DMS53 treated with DMSO at 0.1 percent for 48 hours (cell line): ENCODE results near the gene CARHSP1.
"Not testable (repeated sequence)": the region's sequence is repeated elsewhere in the genome, so short reads cannot be mapped to it uniquely, and the experiment has no call there.

Source experiments
- DNase-seq: peaks from one replicate; lab custom pipeline; 2025; ENCODE audit not compliant: unreplicated experiment; lab: John Stamatoyannopoulos, UW

Gene CARHSP1

GRCh38 chr16:8855972-8856371 is 12.8 kb downstream of the CARHSP1 start:
- no peak for DNase-seq

DNA sequence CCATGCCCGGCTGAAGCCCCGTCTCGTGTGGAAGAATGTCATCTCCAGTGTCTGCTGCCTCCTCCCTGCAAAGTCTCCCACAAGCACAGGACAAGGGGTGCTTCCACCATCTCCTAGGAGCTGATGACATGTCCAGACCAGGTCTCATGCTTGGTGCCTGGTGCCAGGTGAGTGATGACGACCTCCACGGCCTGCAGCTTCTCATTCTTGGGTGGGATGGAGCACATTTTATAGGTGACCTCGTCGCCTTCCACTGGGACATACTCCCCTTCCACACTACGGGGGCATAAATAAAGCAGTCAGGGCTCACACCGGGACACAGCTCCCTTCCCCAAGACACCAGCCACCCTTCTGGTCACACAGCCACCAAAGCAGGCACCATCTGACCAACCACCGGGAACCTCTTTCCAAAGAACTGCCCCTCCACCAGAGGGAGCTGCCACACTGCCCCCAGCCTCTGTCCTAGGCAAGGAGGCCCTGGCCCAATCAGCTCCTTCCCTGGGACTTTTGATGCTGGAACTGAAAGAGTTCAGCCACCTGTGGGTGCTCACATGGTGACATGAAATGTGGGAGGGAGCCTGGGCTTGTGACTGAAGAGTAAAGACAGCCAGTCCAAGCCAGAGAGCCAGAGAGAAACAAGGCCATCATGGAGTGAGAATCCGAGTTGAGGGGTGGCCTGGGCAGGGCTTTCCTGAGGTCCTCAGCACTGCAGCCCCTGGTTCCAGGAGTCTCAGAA is 13.6 kb downstream of the CARHSP1 start:
- DNase-seq: no peak

DNA sequence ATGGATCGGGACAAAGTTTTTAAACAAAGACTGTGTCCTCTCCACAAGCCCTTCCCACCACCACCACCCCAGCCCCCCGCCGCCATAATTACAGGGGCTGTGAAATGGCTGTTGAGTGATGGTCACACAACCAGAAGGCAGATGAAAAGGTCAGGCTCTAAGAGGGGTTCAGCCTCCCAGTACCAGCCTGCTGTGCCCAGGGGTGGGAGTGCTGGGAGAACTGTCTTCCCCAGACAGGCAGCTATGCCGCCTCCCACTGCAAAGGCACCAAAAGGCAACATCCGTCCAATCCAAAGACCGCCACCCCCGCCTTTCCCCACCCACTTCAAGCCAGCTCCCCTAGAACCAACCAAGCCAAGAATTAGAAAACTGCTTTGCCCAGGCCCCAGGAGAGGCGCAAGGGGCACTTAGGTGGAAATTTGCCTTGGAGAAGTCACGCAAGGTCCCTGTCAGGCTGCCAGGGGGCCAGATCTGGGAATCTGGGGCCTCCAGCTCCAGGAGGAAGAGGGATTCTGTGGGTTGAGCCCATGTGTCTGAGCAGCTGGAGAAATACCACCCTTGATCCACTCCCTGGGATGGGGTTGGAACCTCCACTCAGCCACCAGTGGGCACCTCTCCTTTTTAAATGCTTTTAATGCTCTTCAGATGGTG is 14.4 kb downstream of the CARHSP1 start:
- DNase-seq: no peak

GRCh38 chr16:8853611-8854010 is 15.2 kb downstream of the CARHSP1 start:
- no peak for DNase-seq

DNA sequence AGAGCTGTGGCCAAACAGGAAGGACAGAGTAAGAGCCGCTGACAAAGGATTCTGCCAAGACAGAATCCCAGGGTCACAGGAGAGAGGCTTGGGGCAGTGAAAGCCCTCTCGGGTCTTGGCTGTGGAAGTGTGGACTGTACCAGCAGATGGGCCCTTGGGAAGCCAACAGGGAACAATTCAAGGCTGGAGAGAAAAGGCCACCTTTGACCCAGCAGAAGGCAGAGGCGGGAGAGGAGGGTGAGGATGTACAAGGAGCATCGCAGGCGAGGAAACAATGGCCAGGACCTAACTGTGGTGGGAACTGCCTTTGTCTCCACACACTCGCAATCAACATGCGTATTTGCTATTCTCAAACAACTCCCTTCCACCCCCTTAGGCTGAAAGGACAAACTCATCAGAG is 15.7 kb downstream of the CARHSP1 start:
- DNase-seq: no peak

DNA sequence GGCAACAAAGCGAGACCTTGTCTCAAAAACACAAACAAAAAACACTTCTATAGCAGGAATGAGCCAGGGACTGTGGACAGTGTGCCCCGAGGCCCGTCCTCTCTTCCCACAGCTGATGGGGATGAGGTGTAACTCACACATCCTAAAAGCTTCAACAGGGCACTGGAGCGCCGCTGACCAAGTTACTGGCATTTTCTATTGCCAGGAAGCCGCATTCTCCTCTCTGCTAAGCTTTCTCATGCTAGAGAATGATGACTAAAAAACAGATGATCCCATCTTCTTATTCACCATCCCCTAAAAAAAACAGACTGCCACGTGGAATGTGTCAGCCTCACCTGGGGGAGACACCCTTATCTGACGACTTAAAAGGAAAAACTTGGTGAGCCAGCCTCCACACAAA is 16.3 kb downstream of the CARHSP1 start:
- DNase-seq: no peak

- no peak for DNase-seq
Observed at GRCh38 chr16:8851761-8852403, 16.9 kb downstream of the CARHSP1 start.

DNA sequence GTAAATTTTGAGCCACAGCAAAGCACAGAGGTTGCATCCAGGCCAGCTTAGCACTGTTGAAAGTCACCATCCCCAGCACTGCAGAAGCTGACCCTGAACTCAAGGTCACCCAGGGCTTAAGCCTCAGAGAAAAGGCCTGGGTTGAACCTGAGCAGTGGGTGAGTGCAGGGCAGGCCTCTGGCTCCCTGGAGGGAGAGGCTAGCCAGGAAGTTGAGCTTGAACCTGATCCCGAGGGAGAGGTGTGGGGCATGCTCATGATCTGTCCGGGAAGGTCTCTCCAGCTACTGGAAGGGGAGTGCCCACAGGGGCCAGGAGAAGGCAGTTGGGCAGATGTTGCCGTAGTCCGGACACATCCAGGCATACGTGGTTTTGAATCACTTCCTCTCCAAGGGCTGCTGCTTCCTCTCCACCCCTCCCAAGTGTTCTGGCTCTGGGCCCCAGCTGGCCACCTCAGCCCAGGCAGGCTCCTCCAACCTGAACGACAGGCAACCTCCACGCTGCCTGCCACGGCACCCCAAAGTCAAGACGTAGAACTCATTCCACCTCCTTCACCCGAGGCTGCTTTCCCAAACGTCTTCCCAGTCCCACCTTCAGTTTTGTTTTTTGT is 18.4 kb downstream of the CARHSP1 start:
- DNase-seq: no peak

DNA sequence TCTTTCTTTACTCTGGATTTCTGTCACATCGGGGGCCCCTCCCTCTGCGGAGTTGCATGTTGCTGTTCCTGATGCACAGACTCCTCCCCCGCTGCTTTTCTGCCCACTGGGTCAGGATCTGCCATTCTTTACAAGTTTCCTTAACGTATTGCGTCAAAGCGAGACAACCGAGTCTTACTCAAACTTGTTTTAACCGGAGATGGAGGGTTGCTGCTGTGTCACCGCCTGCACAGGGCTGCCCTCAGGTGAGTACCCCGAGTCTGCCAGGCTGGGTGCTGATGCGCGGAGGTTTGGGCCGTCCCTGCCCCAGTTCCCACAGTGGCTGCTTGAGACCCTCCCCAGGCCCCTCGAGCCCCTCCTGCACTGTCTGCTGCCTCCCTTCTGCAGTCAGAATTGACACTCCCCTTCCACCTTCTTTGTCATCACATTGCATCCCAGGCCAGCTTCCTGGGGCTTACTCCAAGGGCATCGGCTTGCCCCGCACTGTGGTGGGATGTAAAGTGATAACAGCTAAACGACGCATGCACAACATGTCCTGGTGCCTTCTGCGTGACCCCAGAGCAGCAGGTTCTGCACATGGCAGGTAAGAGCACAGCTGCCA is 19.3 kb downstream of the CARHSP1 start:
- no peak for DNase-seq

DNA sequence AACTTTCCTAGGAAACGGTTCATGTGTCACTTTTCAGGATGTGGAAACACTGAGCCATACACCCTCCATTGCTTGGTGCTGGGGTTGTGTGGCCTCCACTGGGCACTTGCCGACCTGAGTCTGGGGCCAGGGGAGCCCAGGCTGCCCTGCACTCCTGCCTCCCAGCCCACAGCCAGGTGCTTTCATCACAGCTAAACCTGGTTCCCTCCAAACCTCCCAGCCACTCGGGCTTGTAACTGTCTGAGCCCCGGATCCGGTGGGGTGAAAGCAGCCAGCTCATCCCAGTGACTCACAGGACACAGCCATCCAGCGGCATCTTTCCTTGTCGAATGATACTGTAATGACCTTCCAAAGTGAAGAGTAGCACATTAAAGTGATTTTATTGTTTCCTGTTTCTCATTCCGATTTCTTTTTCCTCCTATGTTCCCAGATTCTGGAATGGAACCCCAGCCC is 19.8 kb downstream of the CARHSP1 start:
- no peak for DNase-seq

- no peak for DNase-seq
Observed at GRCh38 chr16:8848231-8848938, 20.4 kb downstream of the CARHSP1 start.

- DNase-seq: no peak
Observed at GRCh38 chr16:8847623-8848022, 21.2 kb downstream of the CARHSP1 start.

GRCh38 chr16:8847145-8847544 is 21.7 kb downstream of the CARHSP1 start:
- no peak for DNase-seq

GRCh38 chr16:8846401-8846932 is 22.3 kb downstream of the CARHSP1 start:
- no peak for DNase-seq

DNA sequence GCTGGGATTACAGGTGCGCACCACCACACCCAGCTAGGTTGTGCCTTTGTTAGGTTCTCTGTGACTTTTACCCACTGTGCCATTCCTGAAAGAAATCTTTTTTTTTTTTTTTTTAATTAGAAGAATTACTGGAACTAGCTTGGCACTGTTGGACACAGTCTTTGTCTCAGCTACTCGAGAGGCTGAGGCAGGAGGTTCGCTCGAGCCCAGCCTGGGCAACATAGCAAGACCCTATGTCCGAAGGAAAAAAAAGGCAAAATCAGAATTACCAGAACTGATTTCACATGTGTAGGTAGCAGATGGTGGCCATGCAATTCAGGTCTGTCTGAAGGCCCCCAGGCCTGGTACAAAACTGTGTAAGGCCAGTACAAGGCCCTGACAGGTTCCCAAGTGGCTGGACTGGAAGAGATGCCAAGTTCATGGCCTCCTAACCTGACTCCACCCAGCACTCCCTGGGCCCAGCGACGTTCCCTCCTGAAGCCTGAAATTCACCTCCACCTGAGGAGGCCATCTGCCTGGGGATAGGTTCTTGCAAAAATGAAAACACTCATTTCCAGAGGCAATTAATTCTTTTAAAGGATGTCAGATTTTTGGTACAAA is 23.0 kb downstream of the CARHSP1 start:
- no peak for DNase-seq

DNA sequence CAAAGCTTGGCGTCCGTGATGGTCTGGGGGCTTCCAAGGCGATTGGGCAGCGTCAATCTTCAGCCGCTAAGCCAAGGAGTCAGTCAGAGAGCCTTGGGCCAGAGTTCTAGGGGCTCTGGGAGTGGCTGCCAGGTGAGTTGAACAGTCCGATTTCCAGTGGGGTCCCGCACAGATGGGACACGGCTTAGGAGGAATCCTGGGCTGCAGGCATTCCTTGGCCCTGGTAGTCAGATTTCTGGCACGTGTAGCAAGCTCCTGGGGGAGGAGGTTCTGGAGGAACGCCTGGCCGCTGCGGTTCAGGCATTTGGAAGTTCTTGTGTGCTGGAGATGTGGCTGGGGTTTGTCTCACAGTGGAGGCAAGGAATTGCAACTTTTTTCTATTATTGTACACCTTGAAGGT is 25.5 kb downstream of the CARHSP1 start:
- DNase-seq: not testable (repeated sequence)

- DNase-seq: not testable (repeated sequence)
Observed at GRCh38 chr16:8842016-8842415, 26.8 kb downstream of the CARHSP1 start.

DNA sequence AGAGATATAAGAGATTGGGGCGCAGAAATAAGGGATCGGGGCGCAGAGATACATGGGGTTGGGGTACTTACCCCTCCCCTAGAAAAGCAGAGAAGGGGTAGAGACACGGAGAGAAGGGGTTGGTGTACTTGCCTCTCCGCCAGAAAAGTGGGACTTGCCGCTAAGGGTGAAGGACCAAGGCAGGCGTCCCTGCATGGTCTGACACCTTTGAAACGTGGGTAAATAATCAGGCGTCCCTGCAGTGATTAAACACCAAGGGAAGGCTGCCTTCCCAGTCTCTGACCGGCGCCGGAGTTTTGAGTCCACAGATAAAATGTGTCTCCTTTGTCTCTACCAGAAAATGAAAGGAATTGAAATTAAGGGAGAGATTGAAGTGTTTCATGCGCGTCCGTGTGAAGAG is 31.2 kb downstream of the CARHSP1 start:
- not testable (repeated sequence) for DNase-seq

DNA sequence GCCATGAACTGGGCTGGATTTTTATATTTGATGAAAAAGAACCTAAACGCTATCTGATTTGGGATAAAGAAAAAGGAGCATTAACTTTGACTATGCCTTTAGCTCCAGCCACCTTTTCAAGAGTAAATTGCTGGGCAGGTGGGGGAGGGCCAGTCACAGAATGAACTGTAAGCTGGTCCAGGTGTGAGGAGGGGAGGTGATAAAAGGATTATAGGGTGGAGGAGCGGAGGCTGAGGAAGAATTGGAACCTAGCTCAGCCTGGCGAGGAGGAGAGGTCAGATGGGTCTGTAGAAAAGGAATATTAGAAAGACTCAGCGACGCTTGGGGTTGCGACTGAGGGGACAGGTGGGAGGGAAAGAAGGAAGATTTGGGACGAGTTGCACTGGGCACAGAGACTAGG is 32.0 kb downstream of the CARHSP1 start:
- not testable (repeated sequence) for DNase-seq

GRCh38 chr16:8832717-8833105 is 36.1 kb downstream of the CARHSP1 start:
- no peak for DNase-seq
